Lung (tissue), 12 donors: ENCODE data around the gene TAGAP. TPM values are rescaled to one million over a fixed set of nuclear protein-coding genes. Genes with fewer than 3 reads are reported as not detected.

Experiments used
- ATAC-seq: fragments of 200-7000 bp; cut with Tn5 transposase; one replicate; pipeline ENCODE4 v1.9.1; 2020; ENCODE audit warnings: moderate number of reproducible peaks; ENCODE audit not compliant: insufficient read depth, low FRiP score
- DNase-seq, 3 donors: peaks; one replicate each; pipeline ENCODE4 v3.0.0-alpha.2; 2013 to 2017
- H3K27ac ChIP-seq, 2 donors: one replicate each; pipeline ENCODE4 v1.5.1; 2013; ENCODE audit warnings: mild to moderate bottlenecking in 2 of 2, moderate library complexity in 2 of 2, control low read depth in 1 of 2, inconsistent platforms in 1 of 2, low read depth in 1 of 2, low read length in 1 of 2
- H3K27me3 ChIP-seq, 3 donors: one replicate each; pipeline ENCODE4 v1.5.1; 2013; ENCODE audit warnings: low read length in 2 of 3; ENCODE audit not compliant: control insufficient read depth in 3 of 3, insufficient read depth in 3 of 3
- H3K36me3 ChIP-seq, 4 donors: one replicate each; pipeline ENCODE4 v1.5.1; 2013; ENCODE audit warnings: low read length in 4 of 4, mild to moderate bottlenecking in 1 of 4, moderate library complexity in 1 of 4; ENCODE audit not compliant: control insufficient read depth in 4 of 4, insufficient read depth in 4 of 4
- H3K4me1 ChIP-seq, 5 donors: one replicate each; pipeline ENCODE4 v1.5.1; 2013; ENCODE audit warnings: low read length in 5 of 5, mild to moderate bottlenecking in 2 of 5, moderate library complexity in 1 of 5; ENCODE audit not compliant: control insufficient read depth in 5 of 5, insufficient read depth in 5 of 5
- H3K4me3 ChIP-seq: one replicate; pipeline ENCODE4 v1.5.1; 2013; ENCODE audit warnings: mild to moderate bottlenecking, control low read depth, moderate library complexity
- H3K9ac ChIP-seq, 2 donors: one replicate each; pipeline ENCODE4 v1.5.1; 2013; ENCODE audit warnings: low read length in 2 of 2, control low read depth in 1 of 2; ENCODE audit not compliant: insufficient read depth in 1 of 2
- H3K9me3 ChIP-seq, 4 donors: one replicate each; pipeline ENCODE4 v1.5.1; 2013; ENCODE audit warnings: low read length in 3 of 4, mild to moderate bottlenecking in 1 of 4, moderate library complexity in 1 of 4; ENCODE audit not compliant: control insufficient read depth in 4 of 4, insufficient read depth in 3 of 4
- WGBS, 2 donors: extraction: QIAGEN DNeasy Blood & Tissue Kit; methylation state at CpG; one replicate each; pipeline ENCODE4 v1.1.7; 2013; 5-methylcytosine and 5-hydroxymethylcytosine counted together
- polyA plus RNA-seq, 2 donors: library from polyadenylated mRNA; stranded (reverse); fragments of 200-250 nt; gene quantifications; one replicate each; pipeline ENCODE4 v1.2.1, GENCODE V29; 2013
- total RNA-seq, 2 donors: library from RNA; depleted of rRNA in 1 of 2; stranded (reverse); fragments of >200 nt in 1 of 2; gene quantifications; one replicate each; pipeline ENCODE4 v1.2.1, GENCODE V29; 2014 to 2021
- TF ChIP-seq, protein P1 (sequence below): IDR thresholded peaks from 2 replicates; pipeline ENCODE4 v1.5.1; 2012; ENCODE audit warnings: mild to moderate bottlenecking; ENCODE audit errors: control extremely low read depth, extremely low read depth
- donor health status: control.
- donor health status: control.
- donor health status: Bipolar disorder and iron deficiency.
- donor health status: healthy.
- donor health status: DM: yes; HTN: yes; CAD: no.

TAGAP gene
- total and polyA plus RNA-seq, 4 donors: 1.7 to 11.2 (median 8.4) TPM

DNA sequence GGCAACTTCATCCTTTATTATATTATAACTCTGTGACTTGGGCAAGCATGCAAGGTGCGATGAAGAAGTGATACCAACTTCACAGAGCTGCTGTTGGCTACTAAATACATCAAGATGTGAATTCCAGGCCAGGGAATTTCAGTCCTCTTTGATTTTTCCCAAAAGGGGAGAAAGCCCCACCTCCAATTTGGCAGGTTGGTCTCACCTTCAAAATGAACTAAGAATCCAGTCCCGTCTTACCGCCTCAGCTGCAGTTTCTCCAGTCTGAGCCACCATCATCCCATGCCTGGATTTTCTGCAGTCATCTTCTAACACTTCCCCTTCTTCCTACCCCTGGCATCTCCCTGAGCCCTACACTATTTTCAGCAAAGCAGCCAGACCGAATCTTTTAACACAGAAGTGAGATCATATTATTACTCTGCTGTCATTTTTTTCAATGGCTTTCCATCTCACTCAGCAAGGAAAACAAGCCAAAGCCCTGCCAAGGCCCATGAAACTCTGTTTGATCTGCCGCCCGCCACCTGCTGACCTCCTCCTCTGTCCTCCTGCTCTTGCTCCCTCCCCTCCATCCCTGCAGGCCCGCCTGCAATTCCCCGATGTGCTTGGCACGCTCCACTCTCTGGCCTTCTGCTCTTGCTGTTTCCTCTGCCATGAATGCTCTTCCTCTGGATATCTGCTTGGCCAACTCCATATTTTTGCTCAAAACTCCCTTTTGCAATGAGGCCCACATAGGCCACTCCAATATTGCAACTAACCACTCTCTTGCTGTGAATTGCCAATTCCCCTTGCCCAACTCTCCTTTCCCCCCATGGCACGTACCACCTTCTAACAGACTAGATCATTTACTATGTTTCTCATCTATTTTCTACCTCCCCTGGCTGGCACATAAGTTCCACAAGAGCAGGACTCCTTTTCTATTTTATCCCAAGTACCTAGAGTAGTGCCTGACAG, 46.0 kb upstream of the TAGAP start:
- no peak overlapping the region for H3K4me3 ChIP-seq
- no peak overlapping the region for H3K27ac ChIP-seq
- H3K9ac ChIP-seq: no peak overlapping the region
- WGBS, 2 donors: 58 to 69% methylated on average over 10 of the region's 10 CpGs
- H3K9me3 ChIP-seq: peaks cover 0 to 2% (median 0%) of the 10 kb centered on the region in 4 donors
- H3K27me3 ChIP-seq: no peaks in the 10 kb centered on the region
- no peaks in the 10 kb centered on the region for H3K36me3 ChIP-seq
- no peaks in the 10 kb centered on the region for H3K4me1 ChIP-seq
- DNase-seq (peak in 2 of 3 donors; percentile 32 to 45), ATAC-seq (no peak)
- TF ChIP-seq, protein P1, sequence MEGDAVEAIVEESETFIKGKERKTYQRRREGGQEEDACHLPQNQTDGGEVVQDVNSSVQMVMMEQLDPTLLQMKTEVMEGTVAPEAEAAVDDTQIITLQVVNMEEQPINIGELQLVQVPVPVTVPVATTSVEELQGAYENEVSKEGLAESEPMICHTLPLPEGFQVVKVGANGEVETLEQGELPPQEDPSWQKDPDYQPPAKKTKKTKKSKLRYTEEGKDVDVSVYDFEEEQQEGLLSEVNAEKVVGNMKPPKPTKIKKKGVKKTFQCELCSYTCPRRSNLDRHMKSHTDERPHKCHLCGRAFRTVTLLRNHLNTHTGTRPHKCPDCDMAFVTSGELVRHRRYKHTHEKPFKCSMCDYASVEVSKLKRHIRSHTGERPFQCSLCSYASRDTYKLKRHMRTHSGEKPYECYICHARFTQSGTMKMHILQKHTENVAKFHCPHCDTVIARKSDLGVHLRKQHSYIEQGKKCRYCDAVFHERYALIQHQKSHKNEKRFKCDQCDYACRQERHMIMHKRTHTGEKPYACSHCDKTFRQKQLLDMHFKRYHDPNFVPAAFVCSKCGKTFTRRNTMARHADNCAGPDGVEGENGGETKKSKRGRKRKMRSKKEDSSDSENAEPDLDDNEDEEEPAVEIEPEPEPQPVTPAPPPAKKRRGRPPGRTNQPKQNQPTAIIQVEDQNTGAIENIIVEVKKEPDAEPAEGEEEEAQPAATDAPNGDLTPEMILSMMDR: no peak

DNA sequence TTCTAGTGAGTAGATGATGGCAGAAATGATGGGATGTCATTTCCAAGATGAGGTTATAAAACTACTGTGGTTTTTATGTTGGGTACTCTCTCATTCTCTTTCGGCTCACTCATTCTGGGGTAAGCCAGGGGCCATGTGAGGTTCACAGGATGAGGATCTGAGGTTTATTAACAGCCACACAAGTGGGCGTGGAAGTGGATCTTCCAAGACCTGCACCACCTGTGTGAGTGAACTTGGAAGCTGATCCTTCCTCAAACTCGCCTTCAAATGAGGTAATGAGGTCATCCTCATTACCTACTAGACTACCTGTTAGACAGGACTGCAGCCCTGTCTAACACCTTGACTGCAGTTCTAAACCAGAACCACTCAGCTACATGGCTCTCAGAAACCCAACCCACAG, 45.1 kb upstream of the TAGAP start:
- H3K4me3 ChIP-seq: no peak overlapping the region
- TF ChIP-seq, protein P1: no peak
- no peaks in the 10 kb centered on the region for H3K36me3 ChIP-seq
- H3K9me3 ChIP-seq: no peaks in the 10 kb centered on the region
- H3K27ac ChIP-seq: no peak overlapping the region
- DNase-seq (no peak), ATAC-seq (no peak)
- 83% methylated on average over 3 of the region's 3 CpGs for WGBS, 2 donors
- H3K4me1 ChIP-seq: no peaks in the 10 kb centered on the region
- no peaks in the 10 kb centered on the region for H3K27me3 ChIP-seq
- no peak overlapping the region for H3K9ac ChIP-seq

DNA sequence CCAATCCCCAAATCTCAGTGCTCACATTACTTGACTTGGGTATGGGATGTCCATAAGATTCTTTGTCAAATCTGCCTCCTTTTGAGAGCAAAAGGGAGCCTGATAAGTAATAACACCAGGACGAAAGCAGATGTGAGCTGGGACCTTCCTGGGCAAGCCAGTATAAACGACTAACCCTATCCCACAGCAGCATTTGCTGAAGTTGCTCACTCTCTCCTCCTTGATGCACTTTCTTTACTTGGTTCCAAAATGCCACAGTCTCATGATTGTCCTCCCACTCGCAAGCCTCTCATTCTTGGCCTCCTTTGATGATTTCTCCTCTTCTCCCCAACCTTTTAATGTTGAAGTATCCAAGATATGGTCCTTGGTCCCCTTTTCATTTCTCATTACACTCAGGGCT, 44.7 kb upstream of the TAGAP start:
- ATAC-seq: no peak
- no peak overlapping the region for H3K4me3 ChIP-seq
- 90 to 96% methylated on average over 3 of the region's 3 CpGs for WGBS, 2 donors

More for the DNA sequence above, 44.7 kb upstream of the TAGAP start:
- H3K9me3 ChIP-seq: no peaks in the 10 kb centered on the region
- no peak for DNase-seq
- no peaks in the 10 kb centered on the region for H3K4me1 ChIP-seq
- H3K9ac ChIP-seq: no peak overlapping the region
- TF ChIP-seq, protein P1: no peak
- H3K27ac ChIP-seq: no peak overlapping the region
- no peaks in the 10 kb centered on the region for H3K36me3 ChIP-seq
- no peaks in the 10 kb centered on the region for H3K27me3 ChIP-seq
